Stimulated activated CD8-positive, alpha-beta memory T cell treated with anti-CD3 and anti-CD28 coated beads, Interleukin-12 subunit alpha, Interleukin-12 subunit beta, amount 100 ng/mL, for 24 hours (primary cell): ENCODE measurements around the gene MRGPRF.

Experiments used
- DNase-seq: peaks from one replicate; pipeline ENCODE4 v3.0.0-alpha.2; 2020; ENCODE audit errors: extremely low read depth

The MRGPRF gene

DNA sequence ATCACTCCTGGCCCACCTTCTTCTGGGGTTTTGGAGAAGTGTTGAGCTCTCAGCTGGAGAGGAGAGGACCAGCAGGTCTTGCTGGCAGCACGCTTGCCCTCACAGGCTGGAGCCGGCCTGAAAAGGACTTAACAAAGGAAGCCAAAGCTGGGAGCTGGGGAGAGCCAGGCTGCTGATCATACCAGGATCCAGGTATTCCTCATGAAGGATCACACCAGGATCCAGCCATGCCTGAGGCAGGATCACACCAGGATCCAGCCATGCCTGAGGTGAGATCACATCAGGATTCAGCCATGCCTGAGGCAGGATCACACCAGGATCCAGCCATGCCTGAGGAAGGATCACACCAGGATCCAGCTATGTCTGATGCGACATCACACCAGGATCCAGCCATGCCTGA lies 49.3 kb downstream of the MRGPRF start:
- no peak for DNase-seq

DNA sequence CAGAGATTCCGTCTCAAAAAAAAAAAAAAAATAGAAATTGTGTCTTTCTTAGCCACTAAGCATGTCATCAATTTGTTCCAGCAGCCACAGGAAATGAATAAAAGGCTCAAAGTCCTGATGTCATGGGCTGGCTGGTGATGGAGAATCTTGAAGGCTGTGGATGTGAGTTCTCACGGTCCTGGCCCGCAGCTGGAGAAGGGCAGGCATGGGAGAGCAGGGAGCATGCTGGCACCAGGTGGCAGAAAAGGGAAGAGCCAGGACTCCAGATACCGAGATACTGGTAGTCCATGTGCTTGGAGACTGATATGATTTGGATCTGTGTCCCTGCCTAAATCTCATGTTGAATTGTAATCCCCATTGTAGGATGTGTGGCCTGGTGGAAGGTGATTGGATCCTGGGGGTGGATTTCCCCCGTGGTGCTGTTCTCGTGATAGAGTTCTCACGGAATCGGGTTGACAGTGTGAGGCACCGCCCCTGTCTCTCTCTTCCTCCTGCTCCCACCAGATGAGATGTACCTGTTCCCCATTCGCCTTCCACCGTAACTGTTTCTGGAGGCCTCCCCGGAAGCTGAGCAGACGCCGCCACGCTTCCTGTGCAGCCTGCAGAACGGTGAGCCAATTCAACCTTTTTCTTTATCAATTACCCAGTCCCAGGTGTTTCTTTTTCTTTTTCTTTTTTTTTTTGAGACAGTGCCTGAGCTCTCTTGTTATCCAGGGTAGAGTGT lies 50.4 kb downstream of the MRGPRF start:
- no peak for DNase-seq

DNA sequence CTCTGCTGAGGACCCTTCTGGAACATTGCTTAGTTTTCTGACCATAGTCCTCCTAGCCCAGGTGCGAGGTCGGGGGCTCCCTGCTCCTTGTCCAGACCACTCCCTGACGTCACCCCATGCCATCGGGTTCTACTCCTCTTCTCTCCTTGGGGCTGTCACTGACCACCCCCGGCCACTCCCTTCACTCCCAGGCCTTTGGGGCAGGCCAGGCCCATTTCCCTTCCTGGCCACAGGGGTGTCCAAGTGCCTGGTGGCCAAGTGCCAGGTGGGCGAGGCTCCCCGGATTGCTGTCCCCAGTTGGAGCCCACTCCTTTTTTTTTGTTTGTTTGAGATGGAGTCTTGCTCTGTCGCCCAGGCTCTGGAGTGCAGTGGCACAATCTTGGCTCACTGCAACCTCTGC lies 51.8 kb downstream of the MRGPRF start:
- no peak for DNase-seq

DNA sequence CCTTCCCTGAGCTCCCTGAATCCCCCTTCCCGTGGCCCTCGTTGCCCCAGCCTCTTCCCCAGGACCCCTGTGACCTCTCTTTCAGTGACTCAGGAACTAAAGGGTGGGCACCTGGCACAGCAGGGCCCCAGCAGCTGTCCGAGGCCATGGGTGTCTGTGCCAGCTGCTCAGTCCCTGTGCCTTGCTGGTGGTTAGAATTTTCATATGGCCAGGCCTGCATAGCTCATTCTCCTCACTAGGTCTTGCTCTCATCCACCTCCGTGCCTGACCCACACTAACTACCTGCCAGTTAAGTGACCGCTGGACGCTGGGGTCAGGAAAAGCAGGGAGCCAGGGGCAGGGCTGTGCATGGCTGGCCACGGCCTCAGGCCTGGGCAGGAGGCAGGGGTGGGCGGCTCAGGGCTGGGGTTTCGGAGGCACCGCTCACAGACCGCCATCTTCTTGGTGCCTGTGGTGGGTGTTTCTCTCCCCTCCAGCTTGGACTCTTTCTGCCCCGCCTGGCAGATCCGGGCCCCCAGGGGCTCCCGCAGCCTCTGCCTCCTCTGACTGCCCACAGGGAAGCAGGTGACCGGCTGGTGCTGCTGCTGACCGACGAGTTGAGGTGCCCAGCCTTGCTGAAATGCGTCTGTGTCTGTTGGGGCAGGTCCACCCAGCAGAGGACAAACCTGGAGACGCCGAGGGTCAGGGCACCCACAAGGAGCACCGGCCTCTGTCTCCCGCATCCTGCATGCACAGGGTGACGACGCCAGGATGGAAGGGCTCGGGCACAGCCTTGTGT lies 52.6 kb downstream of the MRGPRF start:
- no peak for DNase-seq

DNA sequence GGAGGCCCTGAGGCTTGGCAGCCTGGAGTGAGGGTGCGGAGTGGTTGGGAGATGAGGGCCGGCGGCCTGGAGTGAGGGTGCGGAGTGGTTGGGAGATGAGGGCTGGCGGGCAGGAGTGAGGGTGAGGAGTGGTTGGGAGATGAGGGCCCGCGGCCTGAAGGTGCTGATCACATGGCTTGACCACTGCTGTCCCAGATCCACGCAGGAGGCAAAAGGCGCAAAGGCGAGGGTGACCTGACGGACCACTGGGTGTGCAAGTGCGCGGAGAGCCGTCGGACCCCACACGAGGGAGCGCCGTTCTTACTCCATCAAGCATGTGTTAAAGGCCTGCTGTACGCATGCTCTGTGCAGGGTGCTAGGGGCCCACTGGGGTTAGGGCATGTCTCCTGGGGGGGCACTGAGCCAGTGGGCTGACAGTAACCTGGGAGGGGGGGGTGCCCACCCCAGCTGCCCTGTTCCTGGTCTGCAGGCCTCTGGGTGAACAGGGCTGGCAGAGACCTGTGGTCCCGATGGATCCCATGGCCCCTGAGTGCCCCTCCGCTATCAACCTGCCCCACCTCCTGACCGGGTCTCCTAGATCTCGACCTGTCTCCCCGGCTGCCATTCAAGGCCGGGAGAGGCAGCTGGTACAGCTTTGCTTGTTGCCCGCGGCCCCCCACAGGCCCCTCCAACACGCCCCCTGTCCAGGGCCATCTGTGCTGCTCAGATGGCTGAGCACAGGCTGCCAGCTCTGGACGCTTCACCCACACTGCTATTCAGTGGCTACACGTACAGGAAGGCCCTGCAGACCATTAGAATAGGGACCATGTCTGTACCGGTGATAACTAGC lies 53.4 kb downstream of the MRGPRF start:
- DNase-seq, result no peak

DNA sequence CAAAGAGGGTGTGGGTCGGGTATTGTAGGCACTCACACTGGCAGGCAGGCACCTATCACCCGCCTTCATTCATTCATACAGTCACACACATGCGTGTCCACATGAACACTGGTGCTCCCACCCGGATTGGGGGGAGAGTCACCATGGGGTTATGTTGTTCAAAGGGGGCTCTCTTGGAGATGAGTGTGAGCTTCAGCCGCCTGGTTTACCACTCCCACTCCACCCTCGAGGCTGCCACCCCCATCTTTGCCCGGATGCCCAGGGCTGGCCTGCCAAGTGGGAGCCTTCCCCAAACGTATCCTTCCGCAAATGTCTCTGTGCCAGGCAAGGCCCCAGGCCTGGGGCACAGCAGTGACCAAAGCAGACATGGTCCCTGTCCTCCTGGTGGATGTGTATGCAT lies 54.8 kb downstream of the MRGPRF start:
- no peak for DNase-seq

DNA sequence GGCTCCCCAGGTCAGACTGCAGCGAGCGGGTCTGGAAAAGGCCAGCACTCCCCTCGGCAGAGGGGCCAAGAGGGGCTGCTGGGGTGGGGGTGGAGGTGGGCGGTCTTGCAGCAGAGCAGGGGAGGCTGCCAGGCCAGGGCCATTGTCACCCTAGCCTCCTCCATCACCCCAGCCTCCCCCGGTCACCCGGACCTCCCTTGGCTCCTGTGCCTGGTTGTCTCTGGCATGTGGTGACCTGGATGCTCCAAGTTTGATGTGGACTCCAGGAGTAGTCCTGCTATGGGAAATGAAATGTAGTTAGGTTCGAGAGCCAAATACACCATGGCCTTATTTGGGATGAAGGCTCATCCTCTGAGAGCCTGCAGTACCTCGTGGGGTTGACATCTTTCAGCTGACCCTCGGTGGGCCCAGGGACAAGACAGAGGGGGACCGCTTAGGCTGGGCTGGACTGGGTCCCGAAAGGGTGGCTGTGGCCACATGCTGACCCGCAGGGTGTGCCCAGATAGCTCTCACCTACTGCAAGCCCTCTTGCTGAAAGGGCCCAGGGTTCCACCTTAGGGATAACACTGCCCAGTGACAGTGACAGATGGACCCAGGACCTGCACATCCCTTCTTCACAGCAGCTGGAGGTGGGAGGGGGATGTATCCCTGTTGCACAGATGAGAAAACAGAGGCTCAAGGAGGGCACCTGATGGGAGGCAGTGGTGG lies 56.3 kb downstream of the MRGPRF start:
- DNase-seq, result no peak

DNA sequence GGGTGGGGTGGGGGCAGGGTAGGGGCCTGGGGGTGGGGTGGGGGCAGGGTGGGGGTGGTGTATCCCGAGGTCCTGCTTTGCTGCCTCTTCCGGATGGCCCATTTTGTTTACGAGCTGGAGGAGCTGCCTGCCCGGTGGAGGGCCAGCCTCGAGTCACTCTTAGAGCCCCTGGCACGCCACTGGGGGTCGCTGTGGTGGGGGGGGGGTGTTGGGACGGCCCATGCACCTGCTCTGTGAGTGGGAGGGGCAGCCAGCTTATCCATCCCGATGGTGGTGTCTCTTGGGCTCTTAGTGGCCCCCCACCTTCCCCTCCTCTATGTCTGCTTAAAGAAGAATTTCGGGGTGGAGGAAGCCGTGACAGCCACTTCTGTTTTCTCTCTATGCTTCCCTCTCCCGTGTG lies 56.9 kb downstream of the MRGPRF start:
- no peak for DNase-seq

DNA sequence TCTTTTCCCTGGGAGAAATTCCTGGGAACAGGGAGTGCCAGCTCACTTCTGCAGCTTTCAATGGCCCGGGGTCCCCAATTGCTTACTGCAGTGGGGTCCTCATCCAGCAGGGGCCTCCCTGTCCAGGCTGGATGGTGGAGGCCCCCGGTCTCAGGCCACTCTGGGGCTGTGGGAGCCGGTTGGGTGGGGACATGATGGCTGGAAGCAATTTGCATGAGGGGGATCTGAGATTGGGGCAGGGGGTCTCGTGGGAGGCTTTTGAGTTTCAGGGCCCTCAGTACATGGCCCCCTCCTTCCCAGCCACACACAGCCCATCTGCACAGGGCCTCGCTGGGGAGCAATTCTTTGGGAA lies 57.5 kb downstream of the MRGPRF start:
- DNase-seq, result no peak

DNA sequence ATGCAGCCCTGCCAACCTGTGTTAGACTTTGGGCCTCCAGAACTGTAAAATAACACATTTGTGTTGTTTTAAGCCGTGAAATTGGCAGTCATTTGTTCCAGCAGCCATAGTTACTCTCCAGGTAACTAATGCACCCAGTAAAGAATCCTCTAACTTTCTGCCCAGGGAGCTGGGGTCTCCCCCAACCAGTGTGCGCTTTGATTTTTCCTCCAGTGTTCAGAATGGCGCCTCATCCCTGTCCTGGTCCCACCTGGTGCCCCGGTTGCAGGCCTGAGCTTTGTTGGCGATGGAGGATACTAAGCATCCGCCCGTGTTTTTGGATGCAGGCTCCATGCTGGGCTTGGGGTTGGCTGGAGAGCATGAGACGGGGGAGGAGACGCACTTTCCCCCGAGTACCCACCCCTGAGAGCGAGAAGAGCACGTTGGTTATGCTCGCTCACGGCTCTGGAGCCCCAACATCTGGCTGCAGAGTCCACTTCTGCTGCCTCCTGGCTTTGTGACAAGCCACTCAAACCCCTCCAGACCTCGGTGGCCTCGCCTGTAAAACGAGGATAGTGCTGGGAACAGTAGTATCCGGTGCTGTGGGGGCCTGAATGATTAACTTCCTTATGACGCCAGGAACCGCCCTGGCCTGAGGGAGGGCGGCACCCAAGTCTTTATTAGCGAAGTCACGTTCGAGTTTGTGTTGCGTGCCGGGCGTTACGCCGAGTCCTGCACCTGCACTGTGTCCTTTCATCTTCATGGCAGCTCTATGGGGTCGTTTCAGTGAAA lies 58.0 kb downstream of the MRGPRF start:
- DNase-seq, result no peak
